Endodermal cell (in vitro differentiated cells): ENCODE data around the gene POLR1B. TPM values are rescaled to one million over a fixed set of nuclear protein-coding genes. Genes with fewer than 3 reads are reported as not detected.
"Not testable (repeated sequence)": the region's sequence is repeated elsewhere in the genome, so short reads cannot be mapped to it uniquely, and the experiment has no call there.

Experiments
- DNase-seq: peaks from one replicate; pipeline ENCODE4 v3.0.0-alpha.2; 2017
- H3K27ac ChIP-seq: 2 replicates; pipeline ENCODE4 v1.5.1; 2013; ENCODE audit warnings: mild to moderate bottlenecking, low read depth, low read length, moderate library complexity
- H3K27me3 ChIP-seq: 2 replicates; pipeline ENCODE4 v1.6.1; 2013; ENCODE audit warnings: mild to moderate bottlenecking, low read length, moderate library complexity; ENCODE audit not compliant: insufficient read depth, control insufficient read depth, poor library complexity, severe bottlenecking
- H3K36me3 ChIP-seq: 2 replicates; pipeline ENCODE4 v1.7.0; 2013; ENCODE audit warnings: mild to moderate bottlenecking, low read length, moderate library complexity; ENCODE audit not compliant: control insufficient read depth, insufficient read depth
- H3K4me1 ChIP-seq: one replicate; pipeline ENCODE4 v1.7.0; 2013; ENCODE audit warnings: low read length; ENCODE audit not compliant: control insufficient read depth, insufficient read depth
- H3K4me3 ChIP-seq: 2 replicates; pipeline ENCODE4 v1.5.1; 2013; ENCODE audit warnings: mild to moderate bottlenecking, low read length, moderate library complexity
- H3K9ac ChIP-seq: 2 replicates; pipeline ENCODE4 v1.6.1; 2013; ENCODE audit warnings: mild to moderate bottlenecking, low read length, moderate library complexity; ENCODE audit not compliant: poor library complexity, severe bottlenecking; ENCODE audit errors: extremely low read depth
- H3K9me3 ChIP-seq: 2 replicates; pipeline ENCODE4 v1.6.1; 2013; ENCODE audit warnings: mild to moderate bottlenecking, low read length, moderate library complexity; ENCODE audit not compliant: control insufficient read depth
- H3K27ac Mint-ChIP-seq: 2 replicates; pipeline ENCODE4 v1.8.0; 2020; ENCODE audit warnings: mixed read lengths
- H3K27me3 Mint-ChIP-seq: 2 replicates; pipeline ENCODE4 v1.8.0; 2021; ENCODE audit warnings: mild to moderate bottlenecking, mixed read lengths; ENCODE audit not compliant: insufficient read depth
- H3K36me3 Mint-ChIP-seq: 2 replicates; pipeline ENCODE4 v1.8.0; 2020; ENCODE audit warnings: low read depth, mixed read lengths
- H3K4me1 Mint-ChIP-seq: 2 replicates; pipeline ENCODE4 v1.8.0; 2020; ENCODE audit warnings: mixed read lengths
- H3K4me3 Mint-ChIP-seq: 2 replicates; pipeline ENCODE4 v1.8.0; 2020; ENCODE audit warnings: mild to moderate bottlenecking, moderate library complexity, mixed read lengths
- H3K9me3 Mint-ChIP-seq: 2 replicates; pipeline ENCODE4 v1.8.0; 2020; ENCODE audit warnings: mild to moderate bottlenecking, mixed read lengths
- CTCF ChIP-seq: fragments of 200-600 bp; sonication (generic); conservative IDR thresholded peaks from 2 replicates; pipeline ENCODE4 v1.5.0; 2021; ENCODE audit warnings: antibody characterized with exemption, mild to moderate bottlenecking
- WGBS, 2 experiments: methylation state at CpG; one replicate each; pipeline versions ENCODE4 v1.1.5 to v1.1.7; 2013; ENCODE audit warnings: missing lambda C conversion rate in 2 of 2, mixed read lengths in 1 of 2; ENCODE audit not compliant: insufficient coverage in 1 of 2, insufficient read length in 1 of 2; 5-methylcytosine and 5-hydroxymethylcytosine counted together
- total RNA-seq, 2 donors: library from RNA; stranded (reverse); fragmentation: NEBNext Ultra II Directional in 1 of 2; extraction: Animal tissue kit (Norgen Biotek cat#: 25700) in 1 of 2; gene quantifications; 2 replicates in 1 of 2; 3 replicates in 1 of 2; pipeline ENCODE4 v1.2.1, GENCODE V29; 2021

Gene POLR1B
- total RNA-seq, 2 donors from 2014 or later = 25.6 to 31.9 TPM

GRCh38 chr2:112607680-112608438 is 65.6 kb downstream of the POLR1B start:
- TF ChIP-seq CTCF = no peak
- peaks cover 2% of the 10 kb centered on the region for H3K36me3 Mint-ChIP-seq
- H3K4me3 ChIP-seq = no peak overlapping the region
- H3K36me3 ChIP-seq = no peaks in the 10 kb centered on the region
- H3K27me3 ChIP-seq = no peaks in the 10 kb centered on the region
- WGBS, 2 experiments = 86 to 90% methylated on average over 5 to 8 of the region's 8 CpGs
- H3K27ac ChIP-seq = no peak overlapping the region
- peaks cover 10% of the 10 kb centered on the region for H3K27me3 Mint-ChIP-seq
- no peak overlapping the region for H3K9ac ChIP-seq
- no peaks in the 10 kb centered on the region for H3K4me1 Mint-ChIP-seq
- H3K27ac Mint-ChIP-seq = no peak overlapping the region
- H3K4me3 Mint-ChIP-seq = no peak overlapping the region
- no peaks in the 10 kb centered on the region for H3K9me3 ChIP-seq
- H3K4me1 ChIP-seq = no peaks in the 10 kb centered on the region
- DNase-seq = no peak
- peaks cover 11% of the 10 kb centered on the region for H3K9me3 Mint-ChIP-seq

- not testable (repeated sequence) for H3K9me3 ChIP-seq, H3K4me3 ChIP-seq, DNase-seq, H3K4me3 Mint-ChIP-seq, H3K36me3 ChIP-seq, H3K36me3 Mint-ChIP-seq, H3K27ac Mint-ChIP-seq, H3K27me3 ChIP-seq, H3K4me1 ChIP-seq, H3K9ac ChIP-seq, H3K27ac ChIP-seq
- Mint-ChIP-seq H3K4me1 (peaks cover 10% of the 10 kb centered on the region), H3K27me3 (peaks cover 12% of the 10 kb centered on the region), H3K9me3 (peaks cover 11% of the 10 kb centered on the region)
- WGBS, 2 experiments = 90% methylated on average over 4 of the region's 4 CpGs; no CpG with 5 or more reads in 1 of the 2 experiments
Measured at GRCh38 chr2:112609320-112609719, 67.1 kb downstream of the POLR1B start.

GRCh38 chr2:112612283-112612682 is 70.0 kb downstream of the POLR1B start:
- H3K9me3 ChIP-seq = not testable (repeated sequence)

GRCh38 chr2:112614201-112614840 is 72.1 kb downstream of the POLR1B start:
- peaks cover 12% of the 10 kb centered on the region for H3K27me3 Mint-ChIP-seq
- H3K36me3 ChIP-seq = no peaks in the 10 kb centered on the region
- DNase-seq = peak; percentile 86
- H3K27me3 ChIP-seq = no peaks in the 10 kb centered on the region
- H3K27ac ChIP-seq = no peak overlapping the region
- TF ChIP-seq CTCF = no peak
- H3K4me3 ChIP-seq = peak overlapping the region; percentile 40
- H3K9ac ChIP-seq = no peak overlapping the region
- peaks cover 9% of the 10 kb centered on the region for H3K9me3 Mint-ChIP-seq
- H3K9me3 ChIP-seq = no peaks in the 10 kb centered on the region
- peaks cover 5% of the 10 kb centered on the region for H3K4me1 ChIP-seq
- H3K4me3 Mint-ChIP-seq = peak overlapping the region; percentile 34
- 44 to 78% methylated on average over 4 to 13 of the region's 13 CpGs for WGBS, 2 experiments
- peaks cover 19% of the 10 kb centered on the region for H3K4me1 Mint-ChIP-seq
- peak overlapping the region; percentile 56 for H3K27ac Mint-ChIP-seq
- no peaks in the 10 kb centered on the region for H3K36me3 Mint-ChIP-seq

More at GRCh38 chr2:112612283-112612682, 70.0 kb downstream of the POLR1B start:
- H3K9ac ChIP-seq, H3K36me3 Mint-ChIP-seq, DNase-seq, H3K4me3 Mint-ChIP-seq, H3K36me3 ChIP-seq, H3K27ac Mint-ChIP-seq, H3K4me3 ChIP-seq, H3K4me1 ChIP-seq, H3K27ac ChIP-seq, H3K27me3 ChIP-seq: not testable (repeated sequence)
- WGBS, 2 experiments = 73 to 94% methylated on average over 1 of the region's 1 CpG
- peaks cover 11% of the 10 kb centered on the region for H3K9me3 Mint-ChIP-seq
- H3K4me1 Mint-ChIP-seq = peaks cover 19% of the 10 kb centered on the region
- peaks cover 12% of the 10 kb centered on the region for H3K27me3 Mint-ChIP-seq
